Uterus (tissue), 2 donors: ENCODE results near the gene KCNK10.

Experiments used
- POLR2A ChIP-seq, 2 donors: fragments of 450-650 bp; IDR thresholded peaks; one replicate each; pipeline ENCODE4 v1.6.1; 2016; ENCODE audit warnings: antibody characterized with exemption in 2 of 2, mild to moderate bottlenecking in 1 of 2, moderate library complexity in 1 of 2
- TF ChIP-seq, protein P1 (sequence below), 4 experiments: fragments of 200-600 bp in 2 of 4; fragments of 450-650 bp in 2 of 4; sonication (generic) in 2 of 4; IDR thresholded peaks; one replicate each; pipeline ENCODE4 v1.5.1; 2016 to 2019; ENCODE audit warnings: antibody characterized with exemption in 4 of 4, mild to moderate bottlenecking in 2 of 4, moderate library complexity in 1 of 4

DNA sequence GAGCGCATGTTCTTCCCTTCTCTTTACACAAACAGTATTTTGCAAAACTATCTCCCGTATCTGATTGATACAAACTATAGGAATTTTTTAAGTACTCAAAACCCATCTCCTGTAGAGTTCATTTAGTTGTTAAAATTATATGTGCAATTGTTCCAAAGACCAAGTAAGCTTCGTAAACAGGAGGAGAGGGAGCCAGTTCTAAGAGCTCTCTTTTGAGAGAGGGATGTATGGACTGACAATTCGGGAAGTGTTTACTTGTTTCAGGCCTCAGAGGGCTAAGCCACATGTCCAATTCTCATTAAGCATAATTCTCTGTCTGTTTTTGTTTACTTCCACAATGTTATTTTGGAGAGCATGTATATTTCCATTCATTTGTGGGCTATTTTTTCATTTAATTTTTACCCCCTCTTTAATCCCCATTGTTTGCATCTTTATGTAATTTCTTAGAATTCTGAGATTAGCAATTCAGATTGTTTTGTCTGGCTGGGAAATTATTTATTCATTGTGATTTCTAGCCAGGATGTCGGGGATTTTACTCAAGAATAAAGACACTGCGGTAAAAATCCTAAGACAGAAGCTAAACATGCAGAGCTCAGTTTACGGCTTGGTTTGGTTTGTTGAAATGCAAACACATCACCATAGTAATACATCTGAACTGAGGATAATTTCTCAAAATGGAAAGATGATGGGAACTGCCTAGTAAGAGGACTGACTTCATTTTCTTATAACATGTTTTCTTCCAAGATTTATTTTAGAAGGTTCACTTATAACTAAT, 126.8 kb downstream of the KCNK10 start:
- TF ChIP-seq, protein P1, sequence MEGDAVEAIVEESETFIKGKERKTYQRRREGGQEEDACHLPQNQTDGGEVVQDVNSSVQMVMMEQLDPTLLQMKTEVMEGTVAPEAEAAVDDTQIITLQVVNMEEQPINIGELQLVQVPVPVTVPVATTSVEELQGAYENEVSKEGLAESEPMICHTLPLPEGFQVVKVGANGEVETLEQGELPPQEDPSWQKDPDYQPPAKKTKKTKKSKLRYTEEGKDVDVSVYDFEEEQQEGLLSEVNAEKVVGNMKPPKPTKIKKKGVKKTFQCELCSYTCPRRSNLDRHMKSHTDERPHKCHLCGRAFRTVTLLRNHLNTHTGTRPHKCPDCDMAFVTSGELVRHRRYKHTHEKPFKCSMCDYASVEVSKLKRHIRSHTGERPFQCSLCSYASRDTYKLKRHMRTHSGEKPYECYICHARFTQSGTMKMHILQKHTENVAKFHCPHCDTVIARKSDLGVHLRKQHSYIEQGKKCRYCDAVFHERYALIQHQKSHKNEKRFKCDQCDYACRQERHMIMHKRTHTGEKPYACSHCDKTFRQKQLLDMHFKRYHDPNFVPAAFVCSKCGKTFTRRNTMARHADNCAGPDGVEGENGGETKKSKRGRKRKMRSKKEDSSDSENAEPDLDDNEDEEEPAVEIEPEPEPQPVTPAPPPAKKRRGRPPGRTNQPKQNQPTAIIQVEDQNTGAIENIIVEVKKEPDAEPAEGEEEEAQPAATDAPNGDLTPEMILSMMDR (IDR thresholded peaks at IDR 0.05) = no peak
- TF ChIP-seq POLR2A (IDR thresholded peaks at IDR 0.05) = no peak
